IgD-negative memory B cell (primary cell): ENCODE data around the gene TTC3. TPM values are rescaled to one million over a fixed set of nuclear protein-coding genes. Genes with fewer than 3 reads are reported as not detected.
"Not testable (repeated sequence)": the region's sequence is repeated elsewhere in the genome, so short reads cannot be mapped to it uniquely, and the experiment has no call there.

ENCODE experiments used
- H3K27ac Mint-ChIP-seq, 3 donors: one replicate each; pipeline ENCODE4 v1.8.0; 2020 to 2022; ENCODE audit warnings: mild to moderate bottlenecking in 3 of 3, mixed read lengths in 3 of 3, moderate library complexity in 1 of 3
- H3K27me3 Mint-ChIP-seq: one replicate; pipeline ENCODE4 v1.8.0; 2021; ENCODE audit warnings: mixed read lengths
- H3K36me3 Mint-ChIP-seq: one replicate; pipeline ENCODE4 v1.8.0; 2020; ENCODE audit warnings: mild to moderate bottlenecking, mixed read lengths
- H3K4me1 Mint-ChIP-seq, 3 donors: one replicate each; pipeline ENCODE4 v1.8.0; 2020 to 2022; ENCODE audit warnings: mixed read lengths in 3 of 3, mild to moderate bottlenecking in 1 of 3
- H3K4me3 Mint-ChIP-seq, 4 donors: one replicate each; pipeline ENCODE4 v1.8.0; 2020 to 2022; ENCODE audit warnings: mild to moderate bottlenecking in 4 of 4, mixed read lengths in 4 of 4, moderate library complexity in 3 of 4
- H3K9me3 Mint-ChIP-seq, 3 donors: one replicate each; pipeline ENCODE4 v1.8.0; 2020 to 2021; ENCODE audit warnings: mixed read lengths in 3 of 3, mild to moderate bottlenecking in 1 of 3
- polyA plus RNA-seq: library from polyadenylated mRNA; unstranded; fragments of 300-500 nt; fragmentation: Illumina TruSeq; gene quantifications from one replicate; pipeline ENCODE4 v1.2.3, GENCODE V29; 2021

TTC3 gene, protein sequence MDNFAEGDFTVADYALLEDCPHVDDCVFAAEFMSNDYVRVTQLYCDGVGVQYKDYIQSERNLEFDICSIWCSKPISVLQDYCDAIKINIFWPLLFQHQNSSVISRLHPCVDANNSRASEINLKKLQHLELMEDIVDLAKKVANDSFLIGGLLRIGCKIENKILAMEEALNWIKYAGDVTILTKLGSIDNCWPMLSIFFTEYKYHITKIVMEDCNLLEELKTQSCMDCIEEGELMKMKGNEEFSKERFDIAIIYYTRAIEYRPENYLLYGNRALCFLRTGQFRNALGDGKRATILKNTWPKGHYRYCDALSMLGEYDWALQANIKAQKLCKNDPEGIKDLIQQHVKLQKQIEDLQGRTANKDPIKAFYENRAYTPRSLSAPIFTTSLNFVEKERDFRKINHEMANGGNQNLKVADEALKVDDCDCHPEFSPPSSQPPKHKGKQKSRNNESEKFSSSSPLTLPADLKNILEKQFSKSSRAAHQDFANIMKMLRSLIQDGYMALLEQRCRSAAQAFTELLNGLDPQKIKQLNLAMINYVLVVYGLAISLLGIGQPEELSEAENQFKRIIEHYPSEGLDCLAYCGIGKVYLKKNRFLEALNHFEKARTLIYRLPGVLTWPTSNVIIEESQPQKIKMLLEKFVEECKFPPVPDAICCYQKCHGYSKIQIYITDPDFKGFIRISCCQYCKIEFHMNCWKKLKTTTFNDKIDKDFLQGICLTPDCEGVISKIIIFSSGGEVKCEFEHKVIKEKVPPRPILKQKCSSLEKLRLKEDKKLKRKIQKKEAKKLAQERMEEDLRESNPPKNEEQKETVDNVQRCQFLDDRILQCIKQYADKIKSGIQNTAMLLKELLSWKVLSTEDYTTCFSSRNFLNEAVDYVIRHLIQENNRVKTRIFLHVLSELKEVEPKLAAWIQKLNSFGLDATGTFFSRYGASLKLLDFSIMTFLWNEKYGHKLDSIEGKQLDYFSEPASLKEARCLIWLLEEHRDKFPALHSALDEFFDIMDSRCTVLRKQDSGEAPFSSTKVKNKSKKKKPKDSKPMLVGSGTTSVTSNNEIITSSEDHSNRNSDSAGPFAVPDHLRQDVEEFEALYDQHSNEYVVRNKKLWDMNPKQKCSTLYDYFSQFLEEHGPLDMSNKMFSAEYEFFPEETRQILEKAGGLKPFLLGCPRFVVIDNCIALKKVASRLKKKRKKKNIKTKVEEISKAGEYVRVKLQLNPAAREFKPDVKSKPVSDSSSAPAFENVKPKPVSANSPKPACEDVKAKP (N-terminal part only)
- polyA plus RNA-seq: 82.7 TPM

DNA sequence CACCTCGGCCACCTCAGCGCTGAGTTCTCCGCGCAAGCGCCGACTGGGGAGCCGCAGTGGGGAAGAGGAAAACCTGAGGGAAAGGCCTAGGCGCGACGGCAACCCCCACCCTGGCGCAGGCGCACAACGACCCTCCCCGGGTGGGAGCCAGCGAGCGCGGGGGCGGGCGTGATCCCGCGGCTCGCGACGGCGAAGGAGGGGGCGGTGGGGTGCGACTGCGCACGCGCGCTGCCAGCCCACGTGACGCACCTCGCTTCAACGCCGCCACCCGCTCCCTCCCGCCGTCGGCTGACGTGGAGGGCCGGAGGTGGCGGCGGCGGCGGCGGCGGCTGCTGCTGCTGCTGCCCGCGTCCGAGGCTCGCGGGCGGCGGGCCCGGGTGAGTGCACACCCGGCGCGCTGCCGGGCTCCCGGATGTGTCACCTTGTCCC is at the start of gene TTC3, which contains the start of gene PIGP:
TTC3 (plus strand) TSS at position 267 of the 429 bp plus-strand sequence. CDS start 14,004 bp downstream, outside the sequence.
PIGP (minus strand) TSS at position 84 of the 429 bp plus-strand sequence. CDS start 556 bp downstream, outside the sequence.
- Mint-ChIP-seq H3K27me3 (no peaks in the 10 kb centered on the region), H3K4me1 (peaks cover 16 to 43% (median 30%) of the 10 kb centered on the region in 3 donors), H3K9me3 (peaks cover 0 to 4% (median 0%) of the 10 kb centered on the region in 3 donors), H3K27ac (peak within 1 kb of the TSS; percentile 89 to 99 (median 98)), H3K4me3 (peak within 1 kb of the TSS; percentile 92 to 98 (median 94)), H3K36me3 (peaks cover 7% of the 10 kb centered on the region)

DNA sequence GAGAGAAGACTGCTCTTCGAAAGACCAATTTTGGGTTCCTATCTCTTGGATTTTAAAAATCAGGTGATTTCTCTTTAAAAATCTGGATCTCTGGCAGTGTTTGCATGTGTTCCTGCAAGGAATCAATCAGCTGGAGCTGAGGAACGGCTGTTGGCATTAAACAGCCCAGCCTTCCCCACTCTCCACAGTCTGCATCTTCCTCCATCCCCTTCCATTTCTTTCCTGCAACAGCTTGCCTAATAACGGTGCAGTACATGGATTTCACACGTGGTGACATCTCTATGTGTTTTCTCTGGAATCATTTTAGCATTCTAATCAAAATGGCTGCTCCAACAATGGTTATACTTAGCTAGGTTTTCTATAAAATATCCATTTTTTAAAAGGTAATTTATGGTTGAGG is 46.6 kb upstream of the TTC3 start:
- Mint-ChIP-seq H3K36me3 (peaks cover 2% of the 10 kb centered on the region), H3K27ac (no peak overlapping the region), H3K4me3 (peak overlapping the region in 1 of 4 donors; percentile 10)

DNA sequence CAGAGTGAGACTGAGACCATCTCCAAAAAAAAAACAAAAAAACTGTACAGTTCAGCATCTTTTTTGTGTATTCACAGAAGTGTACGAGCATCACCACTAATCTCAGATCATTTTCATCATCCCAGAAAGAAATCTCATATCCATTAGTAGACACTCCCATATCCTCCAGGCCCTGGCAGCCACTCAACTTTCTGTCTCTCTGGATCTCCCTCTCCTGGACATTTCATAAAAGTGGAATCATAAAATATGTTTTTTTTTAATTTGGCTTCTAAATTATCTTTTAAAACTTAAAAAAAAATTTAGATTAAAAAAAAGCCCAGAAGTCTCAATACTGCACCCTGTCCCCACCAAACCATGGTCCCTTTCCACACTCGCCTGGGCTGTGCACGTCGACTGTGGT is 44.5 kb upstream of the TTC3 start:
- Mint-ChIP-seq H3K4me3 (no peak overlapping the region), H3K4me1 (peaks cover 0 to 2% (median 0%) of the 10 kb centered on the region in 3 donors), H3K36me3 (no peaks in the 10 kb centered on the region), H3K9me3 (no peaks in the 10 kb centered on the region), H3K27me3 (peaks cover 6% of the 10 kb centered on the region), H3K27ac (no peak overlapping the region)

More for the DNA sequence above, 46.6 kb upstream of the TTC3 start:
- Mint-ChIP-seq H3K9me3 (no peaks in the 10 kb centered on the region), H3K4me1 (no peaks in the 10 kb centered on the region), H3K27me3 (no peaks in the 10 kb centered on the region)

DNA sequence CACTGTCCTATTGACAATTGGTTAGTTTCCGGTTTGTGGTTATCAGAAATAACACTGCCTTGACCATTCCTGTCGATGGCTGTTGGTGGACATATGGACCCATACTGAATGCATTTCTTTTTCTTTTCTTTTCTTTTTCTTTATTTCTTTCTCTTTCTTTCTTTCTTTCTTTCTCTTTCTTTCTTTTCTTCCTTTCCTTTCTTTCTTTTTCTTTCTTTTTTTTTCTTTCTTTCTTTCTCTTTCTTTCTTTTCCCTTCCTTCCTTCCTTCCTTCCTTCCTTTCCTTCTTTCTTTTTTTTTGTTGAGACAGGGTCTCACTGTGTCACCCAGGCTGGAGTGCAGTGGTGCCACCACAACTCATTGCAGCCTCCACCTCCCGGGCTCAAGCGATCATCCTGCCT is 42.2 kb upstream of the TTC3 start:
- Mint-ChIP-seq H3K27ac (no peak overlapping the region), H3K9me3 (no peaks in the 10 kb centered on the region), H3K4me1 (peaks cover 0 to 2% (median 0%) of the 10 kb centered on the region in 3 donors), H3K27me3 (peaks cover 6% of the 10 kb centered on the region), H3K4me3 (no peak overlapping the region), H3K36me3 (no peaks in the 10 kb centered on the region)

- H3K27me3 Mint-ChIP-seq: peaks cover 9% of the 10 kb centered on the region
- H3K27ac Mint-ChIP-seq: no peak overlapping the region
- no peaks in the 10 kb centered on the region for H3K36me3 Mint-ChIP-seq
- peaks cover 0 to 2% (median 0%) of the 10 kb centered on the region in 3 donors for H3K4me1 Mint-ChIP-seq
- H3K4me3 Mint-ChIP-seq: no peak overlapping the region
- H3K9me3 Mint-ChIP-seq: no peaks in the 10 kb centered on the region
Measured at GRCh38 chr21:37032293-37032692, 40.8 kb upstream of the TTC3 start.

- Mint-ChIP-seq H3K36me3 (no peaks in the 10 kb centered on the region), H3K9me3 (no peaks in the 10 kb centered on the region), H3K4me1 (peaks cover 0 to 2% (median 0%) of the 10 kb centered on the region in 3 donors), H3K4me3 (no peak overlapping the region), H3K27me3 (peaks cover 9% of the 10 kb centered on the region), H3K27ac (no peak overlapping the region)
Measured at GRCh38 chr21:37032877-37033471, 40.1 kb upstream of the TTC3 start.

DNA sequence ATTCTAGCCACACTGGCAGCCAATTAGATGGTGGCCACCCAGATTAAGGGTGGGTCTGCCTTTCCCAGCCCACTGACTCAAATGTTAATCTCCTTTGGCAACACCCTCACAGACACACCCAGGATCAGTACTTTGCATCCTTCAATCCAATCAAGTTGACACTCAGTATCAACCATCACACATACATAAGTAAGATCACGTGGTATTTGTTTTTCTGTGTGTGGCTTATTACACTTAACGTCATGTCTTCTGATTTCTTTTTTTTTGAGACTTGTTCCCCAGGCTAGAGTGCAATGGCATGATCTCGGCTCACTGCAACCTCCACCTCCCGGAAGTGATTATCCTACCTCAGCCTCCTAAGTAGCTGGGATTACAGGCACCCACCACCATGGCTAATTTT is 38.7 kb upstream of the TTC3 start:
- H3K27ac Mint-ChIP-seq, H3K4me1 Mint-ChIP-seq, H3K36me3 Mint-ChIP-seq, H3K9me3 Mint-ChIP-seq, H3K27me3 Mint-ChIP-seq, H3K4me3 Mint-ChIP-seq: not testable (repeated sequence)

DNA sequence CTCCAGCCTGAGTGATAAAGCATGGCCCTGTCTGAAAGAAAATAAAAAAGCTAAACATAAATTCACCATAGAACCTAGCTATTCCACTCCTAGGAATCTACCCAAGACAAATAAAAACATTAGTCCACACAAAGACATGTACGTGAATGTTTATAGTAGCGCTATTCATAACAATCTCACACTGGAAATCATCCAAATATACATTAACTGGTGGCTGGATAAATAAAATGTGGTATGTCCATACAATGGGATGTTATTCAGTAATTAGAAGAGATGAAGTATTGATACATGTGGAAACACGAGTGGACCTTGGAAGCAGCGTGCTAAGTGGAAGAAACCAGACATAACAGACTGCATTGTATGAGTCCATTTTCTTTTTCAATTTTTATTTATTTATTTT is 36.9 kb upstream of the TTC3 start:
- Mint-ChIP-seq H3K4me1 (peaks cover 0 to 2% (median 0%) of the 10 kb centered on the region in 3 donors), H3K27me3 (peaks cover 9% of the 10 kb centered on the region), H3K9me3 (no peaks in the 10 kb centered on the region), H3K36me3 (no peaks in the 10 kb centered on the region), H3K4me3 (no peak overlapping the region), H3K27ac (no peak overlapping the region)

DNA sequence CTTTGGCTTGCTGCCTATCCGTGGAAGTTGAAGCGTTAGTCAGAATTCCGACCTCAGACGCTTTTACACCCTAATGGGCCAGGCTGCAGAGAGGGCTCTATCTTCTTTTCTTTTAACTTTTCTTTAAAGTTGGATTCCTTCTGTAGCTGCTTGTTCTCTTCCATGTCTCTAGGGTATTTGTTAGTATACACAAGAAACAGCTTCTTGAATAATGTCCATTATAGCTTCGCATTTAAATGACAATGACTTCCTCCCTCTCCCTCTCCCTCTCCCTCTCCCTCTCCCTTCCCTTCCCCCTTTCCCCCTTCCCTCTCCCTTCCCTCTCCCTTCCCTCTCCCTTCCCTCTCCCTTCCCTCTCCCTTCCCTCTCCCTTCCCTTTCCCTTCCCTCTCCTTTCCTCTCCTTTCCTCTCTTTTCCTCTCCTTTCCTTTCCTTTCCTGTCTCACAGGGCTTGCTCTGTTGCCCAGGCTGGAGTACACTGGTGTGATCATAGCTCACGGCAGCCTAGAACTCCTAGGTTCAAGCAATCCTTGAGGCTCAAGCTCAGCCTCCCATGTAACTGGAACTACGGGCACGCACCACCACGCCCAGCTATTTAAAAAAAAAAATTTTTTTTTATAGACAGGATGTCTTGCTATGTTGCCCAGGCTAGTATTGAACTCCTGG is 33.5 kb upstream of the TTC3 start:
- Mint-ChIP-seq H3K27ac (no peak overlapping the region), H3K4me1 (no peaks in the 10 kb centered on the region), H3K36me3 (no peaks in the 10 kb centered on the region), H3K27me3 (peaks cover 3% of the 10 kb centered on the region), H3K9me3 (no peaks in the 10 kb centered on the region), H3K4me3 (no peak overlapping the region)

DNA sequence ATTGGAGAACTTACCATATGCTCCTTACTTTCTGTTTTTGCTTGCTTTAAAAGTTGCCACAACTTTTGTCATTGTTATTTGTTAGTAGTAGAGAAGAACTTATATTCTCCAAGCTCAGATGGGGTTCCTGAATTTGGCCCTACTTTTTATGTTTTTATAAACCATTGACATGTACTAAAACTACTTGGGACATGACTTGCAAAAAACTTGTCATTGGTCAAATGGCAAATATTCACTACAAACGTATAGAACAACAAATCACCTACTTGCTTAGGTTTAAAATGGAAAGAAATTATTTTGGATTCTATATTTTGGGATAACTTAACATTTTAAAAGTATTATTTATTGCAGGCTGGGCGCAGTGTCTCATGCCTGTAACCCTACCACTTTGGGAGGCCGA is 32.8 kb upstream of the TTC3 start:
- Mint-ChIP-seq H3K4me3 (no peak overlapping the region), H3K27me3 (peaks cover 3% of the 10 kb centered on the region), H3K4me1 (peaks cover 2 to 5% (median 2%) of the 10 kb centered on the region in 3 donors), H3K27ac (no peak overlapping the region), H3K36me3 (no peaks in the 10 kb centered on the region), H3K9me3 (no peaks in the 10 kb centered on the region)

GRCh38 chr21:37041706-37042271 is 31.3 kb upstream of the TTC3 start:
- Mint-ChIP-seq H3K4me3 (no peak overlapping the region), H3K4me1 (peaks cover 4 to 10% (median 5%) of the 10 kb centered on the region in 3 donors), H3K27ac (no peak overlapping the region), H3K9me3 (no peaks in the 10 kb centered on the region), H3K36me3 (no peaks in the 10 kb centered on the region), H3K27me3 (no peaks in the 10 kb centered on the region)

DNA sequence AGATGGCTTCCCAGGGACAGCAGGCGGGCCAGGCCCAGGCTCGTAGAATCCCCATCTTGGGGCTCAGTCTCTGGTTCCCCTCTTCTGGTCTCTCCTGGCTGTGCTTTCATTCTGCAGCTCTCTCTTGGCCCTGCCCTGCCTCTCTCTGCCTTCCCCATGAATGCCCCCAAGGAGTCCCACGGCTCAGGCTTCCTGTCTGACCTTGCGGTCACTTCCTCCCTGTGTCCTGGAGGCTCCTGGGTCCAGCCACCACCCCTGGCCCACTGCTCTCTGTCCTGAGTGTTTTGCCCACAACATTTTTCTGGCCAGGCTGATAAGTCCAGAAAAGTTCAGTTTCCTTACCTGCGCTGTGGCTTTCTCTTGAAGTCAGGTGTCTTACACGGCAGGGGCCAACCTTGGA is 29.2 kb upstream of the TTC3 start:
- H3K27me3 Mint-ChIP-seq: peaks cover 2% of the 10 kb centered on the region
- H3K36me3 Mint-ChIP-seq: no peaks in the 10 kb centered on the region
- peaks cover 4 to 10% (median 5%) of the 10 kb centered on the region in 3 donors for H3K4me1 Mint-ChIP-seq
- H3K9me3 Mint-ChIP-seq: no peaks in the 10 kb centered on the region
- H3K27ac Mint-ChIP-seq: no peak overlapping the region
- H3K4me3 Mint-ChIP-seq: no peak overlapping the region

GRCh38 chr21:37044643-37045042 is 28.4 kb upstream of the TTC3 start:
- Mint-ChIP-seq H3K4me1 (peaks cover 4 to 10% (median 5%) of the 10 kb centered on the region in 3 donors), H3K9me3 (no peaks in the 10 kb centered on the region), H3K27me3 (peaks cover 2% of the 10 kb centered on the region), H3K4me3 (no peak overlapping the region), H3K27ac (no peak overlapping the region), H3K36me3 (no peaks in the 10 kb centered on the region)
